Effector CD4-positive, alpha-beta T cell (primary cell): ENCODE measurements around the gene ZMAT5.
A peak's percentile ranks its signal among the peaks of the same experiment; 100 is the strongest.
"Not testable (repeated sequence)": the region's sequence is repeated elsewhere in the genome, so short reads cannot be mapped to it uniquely, and the experiment has no call there.

ENCODE experiments used
- DNase-seq: peaks from one replicate; pipeline ENCODE4 v3.0.0-alpha.2; 2020

ZMAT5 gene

DNA sequence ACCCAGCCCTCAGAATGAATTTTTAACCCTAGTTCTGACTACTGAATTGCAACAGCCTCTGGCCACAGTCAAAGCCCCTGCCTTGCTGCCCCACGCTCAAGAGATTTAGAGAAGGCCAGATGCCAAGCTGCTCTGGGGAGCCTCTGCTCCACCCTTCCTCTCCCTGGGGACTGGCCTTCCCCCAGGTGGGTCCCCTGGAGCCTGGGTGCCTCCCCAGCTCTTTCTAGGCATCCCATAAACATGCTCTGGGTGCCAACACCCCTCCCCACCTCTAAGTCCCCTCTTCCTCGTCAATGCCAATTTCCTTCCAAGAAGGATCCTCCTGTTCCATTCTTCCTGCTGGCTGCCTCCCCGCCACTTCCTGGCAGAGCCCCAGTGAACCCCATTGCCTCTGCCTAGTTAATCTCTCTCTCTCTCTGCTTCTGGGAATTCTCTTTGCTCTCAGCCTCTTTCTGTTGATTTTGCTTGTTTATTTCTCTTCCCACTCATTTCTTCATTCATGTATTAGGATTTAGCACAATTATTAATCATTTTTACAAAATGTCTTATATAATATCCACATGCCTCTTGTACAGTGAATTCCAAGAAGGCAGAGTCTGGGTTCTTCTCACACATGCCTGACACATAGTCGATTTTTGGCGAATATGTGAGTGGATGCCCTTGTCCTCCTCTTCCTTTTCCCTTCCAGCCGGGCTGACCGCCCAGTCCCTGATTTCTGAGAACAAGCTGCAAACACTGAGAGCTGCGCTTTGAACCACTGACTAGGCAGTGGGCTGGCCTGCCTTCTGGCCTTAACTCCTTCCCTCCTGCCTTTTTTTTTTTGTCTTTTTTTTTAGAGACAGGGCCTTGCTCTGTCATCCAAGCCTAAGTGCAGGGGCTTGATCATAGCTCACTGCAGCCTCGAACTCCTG, 17.9 kb upstream of the ZMAT5 start:
- no peak for DNase-seq

GRCh38 chr22:29782061-29782845, 15.4 kb upstream of the ZMAT5 start:
- DNase-seq, result no peak

DNA sequence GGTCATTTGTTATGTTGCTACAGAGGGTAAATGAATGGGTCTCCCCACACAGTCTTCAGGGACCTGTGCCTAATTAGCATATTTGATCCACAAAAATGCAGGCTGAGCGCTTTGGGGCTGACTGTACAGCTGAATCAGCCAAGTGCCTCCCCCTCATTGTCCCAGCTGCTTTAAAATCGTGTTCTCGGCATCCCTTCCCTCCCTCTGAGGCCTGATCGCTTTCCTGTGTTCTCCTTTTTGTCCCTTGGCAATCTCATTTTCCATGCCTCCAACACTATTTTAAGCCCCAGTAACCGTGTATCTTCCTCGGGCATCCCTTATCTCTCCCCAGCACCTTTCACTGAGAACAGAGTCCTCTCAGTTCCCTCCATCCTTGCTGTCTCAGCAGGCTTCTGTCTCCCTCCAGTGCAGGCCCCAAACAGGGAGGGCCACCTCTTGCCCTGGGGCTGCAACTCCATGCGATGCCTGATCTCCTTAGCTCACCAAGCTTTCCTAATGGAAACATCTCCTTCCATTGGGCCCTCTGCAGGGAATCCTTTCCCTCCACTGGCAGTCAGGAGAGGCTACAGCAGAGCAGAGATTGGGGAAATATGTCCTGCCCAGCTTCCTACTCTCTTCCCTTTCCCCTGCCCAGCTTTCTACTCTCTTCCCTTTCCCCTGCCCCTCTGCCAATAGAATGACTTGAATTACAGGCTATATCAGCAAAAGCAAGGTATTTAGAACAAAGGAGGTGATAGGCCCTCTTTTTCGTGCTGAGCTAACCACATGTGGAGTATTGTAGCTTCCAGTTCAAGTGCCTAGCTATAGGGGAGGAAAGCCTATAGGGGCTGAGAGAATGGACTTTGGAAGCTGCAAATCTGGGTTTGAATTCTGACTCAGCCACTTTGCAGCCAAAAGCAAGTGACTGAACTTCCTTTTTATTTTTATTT, 14.2 kb upstream of the ZMAT5 start:
- DNase-seq, result no peak

GRCh38 chr22:29780220-29780619, 13.4 kb upstream of the ZMAT5 start:
- DNase-seq, result no peak

DNA sequence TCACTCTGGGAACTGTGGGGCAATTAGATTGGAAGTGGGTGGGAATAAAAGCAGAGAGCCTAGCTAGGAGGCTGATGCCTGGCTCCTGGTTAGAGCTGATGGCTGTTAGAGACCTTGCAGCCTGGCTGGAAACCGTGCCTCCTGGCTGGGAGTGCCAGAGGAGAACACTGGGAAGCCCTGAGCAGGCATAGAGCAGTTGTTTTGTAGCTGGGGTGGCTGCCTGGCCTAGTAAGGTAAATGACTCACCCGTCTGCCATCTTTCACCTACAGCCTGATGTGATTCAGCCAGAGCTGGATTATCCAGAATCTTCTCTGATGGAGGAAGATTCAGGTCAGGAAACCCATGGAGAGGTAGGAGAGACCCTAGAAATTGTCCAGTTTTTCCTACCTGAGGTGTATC, 6.4 kb upstream of the ZMAT5 start:
- no peak for DNase-seq

DNA sequence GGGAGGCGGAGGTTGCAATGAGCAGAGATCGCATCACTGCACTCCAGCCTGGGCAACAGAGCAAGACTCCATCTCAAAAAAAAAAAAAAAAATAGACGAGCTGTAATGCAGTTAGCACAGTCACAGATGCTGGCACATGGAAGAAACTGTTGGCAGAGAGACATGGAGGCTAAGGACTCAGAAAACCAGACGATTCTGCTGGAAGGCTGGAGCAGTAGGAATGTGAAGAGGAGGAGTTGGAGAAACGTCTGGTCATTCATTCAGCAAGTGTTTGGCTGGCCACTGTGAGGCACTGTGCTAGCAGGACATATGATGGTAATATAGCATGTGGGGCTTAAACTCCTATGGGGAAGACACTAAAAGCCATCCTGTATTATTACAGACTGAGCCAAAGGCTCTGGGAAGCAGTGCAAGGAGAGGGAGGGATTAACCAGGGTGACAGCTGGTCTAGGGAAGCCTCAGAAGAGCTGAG, 5.4 kb upstream of the ZMAT5 start:
- no peak for DNase-seq

DNA sequence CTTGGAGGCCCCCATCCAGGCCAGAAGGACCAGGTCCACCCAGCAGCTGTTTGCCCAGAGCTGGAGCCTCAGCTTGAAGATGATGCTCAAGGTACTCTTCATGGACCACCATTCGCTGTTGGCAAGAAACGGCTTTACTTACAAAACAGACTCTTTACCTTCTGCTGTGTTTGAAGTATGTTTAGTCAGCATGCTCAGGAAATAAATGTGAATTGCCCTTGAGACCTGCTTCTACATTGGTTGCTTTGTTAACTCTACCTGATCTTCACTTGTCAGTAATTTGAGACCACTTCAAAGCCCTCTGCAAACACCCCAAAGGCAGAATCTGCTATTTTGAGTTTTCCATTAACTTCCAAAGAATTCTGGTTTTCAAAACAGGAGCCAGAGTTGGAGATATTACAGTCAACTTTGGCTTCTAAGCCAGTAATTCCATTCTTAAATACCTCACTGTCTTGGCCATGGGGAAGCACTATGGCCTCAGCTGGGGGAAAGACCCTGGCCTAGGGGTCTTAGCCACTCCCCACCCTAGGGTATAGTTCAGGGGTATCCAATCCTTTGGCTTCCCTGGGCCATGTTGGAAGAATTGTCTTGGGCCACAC, 3.0 kb upstream of the ZMAT5 start:
- DNase-seq, result no peak

- no peak for DNase-seq
Measured at GRCh38 chr22:29768052-29768693, 1.4 kb upstream of the ZMAT5 start.

DNA sequence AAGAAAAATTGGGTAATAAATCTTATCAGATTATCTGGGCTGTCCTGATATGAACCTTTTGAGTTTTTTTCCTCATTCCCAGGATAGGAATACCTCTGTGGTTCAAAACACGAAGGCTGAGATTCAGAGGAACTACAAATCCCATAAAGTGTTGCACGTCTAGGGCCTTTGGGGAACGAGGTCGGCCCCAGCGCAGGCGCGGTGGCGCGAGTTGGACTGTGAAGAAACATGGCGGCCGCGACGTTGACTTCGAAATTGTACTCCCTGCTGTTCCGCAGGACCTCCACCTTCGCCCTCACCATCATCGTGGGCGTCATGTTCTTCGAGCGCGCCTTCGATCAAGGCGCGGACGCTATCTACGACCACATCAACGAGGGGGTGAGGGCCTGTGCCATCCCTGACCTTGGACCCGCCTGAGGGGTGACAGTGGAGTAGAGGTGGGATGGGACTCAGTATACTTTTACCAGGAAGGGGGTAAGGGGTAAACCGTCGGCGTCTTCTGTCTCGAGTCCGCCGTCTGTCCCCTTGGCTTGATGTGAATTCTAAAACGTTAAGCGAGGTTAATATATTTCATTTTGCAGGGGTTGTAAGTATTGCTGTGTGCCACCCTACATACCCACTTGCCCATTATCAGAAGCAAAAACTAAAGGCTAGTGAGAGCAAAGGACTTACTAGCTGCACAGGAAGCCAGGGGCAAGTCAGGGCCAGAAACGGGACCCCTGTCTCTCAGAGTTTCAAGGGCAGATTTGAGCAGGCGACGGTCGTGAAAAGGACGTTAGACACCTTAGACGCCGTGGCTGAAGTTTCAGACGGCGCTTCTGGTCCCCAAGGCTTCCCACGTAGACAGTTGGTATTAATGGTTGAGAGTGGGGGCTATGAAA, 604 bp upstream of the ZMAT5 start, which contains the start of gene UQCR10:
UQCR10 (plus strand) TSS at position 199 of the 881 bp plus-strand sequence; CDS start at position 229, 30 bp downstream.
- DNase-seq, result peak; percentile 93

- peak; percentile 5 for DNase-seq
Measured at GRCh38 chr22:29765905-29766631, 739 bp downstream of the ZMAT5 start.

GRCh38 chr22:29762263-29762662, 4.5 kb downstream of the ZMAT5 start:
- no peak for DNase-seq

DNA sequence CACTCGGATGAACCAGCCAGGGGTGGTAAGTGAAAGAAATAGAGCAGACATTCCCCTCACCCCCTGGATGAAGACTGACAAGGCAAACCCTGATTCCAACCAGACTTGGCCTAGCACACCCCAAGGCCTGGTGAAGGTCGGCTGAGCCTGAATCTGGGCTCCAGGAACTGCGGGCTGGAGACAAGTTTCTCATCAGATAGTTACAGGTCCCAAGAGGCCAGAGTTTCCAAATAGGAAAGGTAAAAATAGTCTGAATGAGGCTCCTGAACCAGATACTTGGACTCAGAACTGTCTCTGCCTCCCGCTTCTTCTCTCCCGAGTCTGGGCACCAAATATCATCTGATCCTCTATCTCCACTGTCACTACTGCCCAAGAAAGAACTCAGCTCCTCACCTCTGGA, 7.8 kb downstream of the ZMAT5 start:
- DNase-seq, result no peak

- DNase-seq, result no peak
Measured at GRCh38 chr22:29758068-29758622, 8.7 kb downstream of the ZMAT5 start.

DNA sequence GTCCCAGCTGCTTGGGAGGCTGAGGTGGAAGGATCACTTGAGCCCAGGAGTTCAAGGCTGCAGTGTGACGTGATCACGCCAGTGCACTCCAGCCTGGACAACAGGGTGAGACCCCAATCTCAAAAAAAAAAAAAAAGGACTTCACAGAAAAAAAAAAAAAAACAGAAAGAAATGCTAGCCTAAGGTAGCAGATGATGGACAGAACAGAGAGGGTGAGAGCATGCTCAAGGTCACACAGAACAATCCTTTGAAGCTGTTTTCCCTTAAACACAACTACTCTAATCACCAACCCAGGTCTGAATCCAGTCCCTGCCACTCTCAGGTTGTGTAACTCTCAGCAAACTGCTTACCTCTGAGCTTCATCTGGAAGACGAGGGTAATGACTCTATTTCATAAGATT, 9.7 kb downstream of the ZMAT5 start:
- DNase-seq, result no peak

- DNase-seq, result no peak
Measured at GRCh38 chr22:29756341-29756740, 10.5 kb downstream of the ZMAT5 start.

DNA sequence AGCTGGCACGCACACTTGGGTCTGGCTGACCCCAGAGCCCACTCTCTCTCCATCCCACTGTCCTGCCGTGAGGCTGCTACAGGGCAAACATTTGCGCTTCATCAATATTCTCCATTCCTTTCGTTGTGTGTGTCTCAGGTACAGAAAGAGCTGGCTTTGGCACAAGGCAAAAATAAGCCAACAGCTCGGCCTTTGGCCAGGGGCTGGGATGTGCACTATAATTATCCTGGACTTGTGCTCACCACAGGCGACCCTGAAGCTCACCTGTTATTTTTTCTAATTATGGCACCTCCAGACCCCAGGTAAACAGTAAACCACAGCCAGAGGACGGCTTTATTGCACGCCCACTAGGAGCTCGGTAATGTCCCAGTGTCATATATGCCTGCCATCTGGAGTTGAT, 10.9 kb downstream of the ZMAT5 start:
- DNase-seq, result no peak

DNA sequence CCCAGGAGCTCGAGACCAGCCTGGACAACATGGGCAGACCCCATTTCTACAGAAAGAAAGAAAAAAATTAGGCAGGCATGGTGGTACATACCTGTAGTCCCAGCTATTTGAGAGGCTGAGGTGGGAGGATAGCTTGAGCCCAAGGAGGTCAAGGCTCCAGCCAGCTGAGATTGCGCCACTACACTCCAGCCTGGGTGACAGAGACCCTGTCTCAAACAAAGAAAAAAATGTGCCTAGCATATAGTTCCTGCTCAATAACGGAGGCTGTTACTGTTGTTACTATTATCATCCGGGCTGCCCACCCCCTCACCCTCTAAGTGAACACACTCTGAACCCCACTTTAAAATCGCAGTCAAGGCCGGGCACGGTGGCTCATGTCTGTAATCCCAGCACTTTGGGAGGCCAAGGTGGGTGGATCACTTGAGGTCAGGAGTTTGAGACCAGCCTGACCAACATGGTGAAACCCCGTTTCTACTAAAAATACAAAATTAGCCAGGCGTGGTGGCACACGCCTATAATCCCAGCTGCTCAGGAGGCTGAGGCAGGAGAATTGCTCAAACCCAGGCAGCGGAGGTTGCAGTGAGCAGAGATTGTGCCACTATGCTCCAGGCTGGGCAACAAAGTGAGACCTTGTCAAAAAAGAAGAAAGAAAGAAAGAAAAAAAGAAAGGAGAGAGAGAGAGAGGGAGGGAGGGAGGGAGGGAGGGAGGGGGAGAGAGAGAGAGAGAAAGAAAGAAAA, 12.0 kb downstream of the ZMAT5 start:
- not testable (repeated sequence) for DNase-seq

DNA sequence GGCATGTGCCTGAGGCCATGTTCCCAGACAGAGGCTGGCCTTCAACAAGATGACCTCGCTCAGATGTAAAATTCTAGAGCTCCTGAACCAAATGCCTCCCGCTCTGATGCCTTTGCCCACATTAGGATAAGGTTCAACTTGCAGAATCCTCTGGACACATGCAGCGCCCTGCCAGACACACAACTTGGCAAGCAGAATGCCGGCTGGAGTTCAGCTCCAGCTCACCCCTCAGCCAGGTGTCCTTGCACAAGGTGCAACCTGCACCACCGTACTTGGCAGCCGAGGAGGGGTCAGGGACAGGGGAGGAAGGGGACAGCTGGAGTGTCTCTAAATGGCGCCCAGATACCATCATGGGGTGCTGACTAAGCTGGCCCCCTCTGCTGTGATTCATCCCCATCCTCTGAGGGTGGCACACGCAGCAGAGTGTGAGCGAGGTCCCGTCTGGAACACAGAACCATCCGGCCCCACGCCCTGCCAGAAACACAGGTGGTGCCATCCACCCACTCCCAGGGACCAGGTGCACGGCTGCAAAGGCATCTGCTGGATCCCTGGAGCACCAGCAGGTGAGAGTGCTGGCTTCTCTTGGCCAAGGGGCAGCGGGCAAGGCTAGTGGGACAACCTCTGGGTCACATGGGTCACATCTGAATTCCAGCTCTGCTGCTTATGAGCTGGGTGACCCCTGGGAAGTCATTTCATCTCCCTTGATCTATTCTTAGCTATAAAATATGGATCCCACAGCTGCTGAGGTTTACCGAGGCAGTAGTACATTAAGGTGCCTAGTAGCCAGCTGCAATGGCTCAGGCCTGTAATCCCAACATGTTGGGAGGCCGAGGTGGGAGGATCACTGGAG, 12.8 kb downstream of the ZMAT5 start:
- no peak for DNase-seq
